ENCODE measurements around the gene RAB40C. TPM values are rescaled to one million over a fixed set of nuclear protein-coding genes. Genes with fewer than 3 reads are reported as not detected.
A peak's percentile ranks its signal among the peaks of the same experiment; 100 is the strongest.

The RAB40C gene
- total RNA-seq, 1 experiment from 2014 or later = 22.5 TPM

GRCh38 chr16:643050-643368 is 53.1 kb downstream of the RAB40C start:
- POLR2A ChIA-PET = no interaction called here
- ATAC-seq = no peak
- CTCF ChIA-PET = interaction anchor here (0.6 to 1.9 kb wide), 5 partner anchors 18 to 438 kb away, joined by 3 to 8 read pairs (median 4); no protein-coding TSS in a partner anchor
- H3K36me3 Mint-ChIP-seq = no peaks in the 10 kb centered on the region
- H3K9me3 Mint-ChIP-seq = no peaks in the 10 kb centered on the region
- no peak for DNase-seq (ENCODE audit: low spot score)
- H3K4me1 Mint-ChIP-seq = peaks cover 19% of the 10 kb centered on the region
- TF ChIP-seq ARID4B (CRISPR knock-in tag; IDR thresholded peaks at IDR 0.05; ENCODE audit: borderline replicate concordance) (no peak), ELF4 (CRISPR knock-in tag; IDR thresholded peaks at IDR 0.05; ENCODE audit: low read depth) (no peak), KAT7 (CRISPR knock-in tag; IDR thresholded peaks at IDR 0.05; ENCODE audit: borderline replicate concordance) (no peak), ZBTB21 (CRISPR knock-in tag; IDR thresholded peaks at IDR 0.05; ENCODE audit: borderline replicate concordance) (no peak)
- no peak overlapping the region for H3K27ac Mint-ChIP-seq
- no peaks in the 10 kb centered on the region for H3K27me3 Mint-ChIP-seq (ENCODE audit: low read depth)
- H3K4me3 Mint-ChIP-seq = peak overlapping the region; percentile 69

GRCh38 chr16:644556-644955 is 54.7 kb downstream of the RAB40C start:
- Mint-ChIP-seq H3K9me3 (no peaks in the 10 kb centered on the region), H3K4me3 (0 out of 2 replicates have a peak overlapping the region, but pooled peaks have one; percentile 5), H3K27me3 (ENCODE audit: low read depth) (no peaks in the 10 kb centered on the region), H3K4me1 (peaks cover 10% of the 10 kb centered on the region; the same call in 1 of the 2 replicates), H3K27ac (no peak overlapping the region), H3K36me3 (no peaks in the 10 kb centered on the region)
- ATAC-seq (no peak), DNase-seq (ENCODE audit: low spot score) (no peak)
- CTCF ChIA-PET = no interaction called here
- POLR2A ChIA-PET = no interaction called here
- TF ChIP-seq ETV6 (CRISPR knock-in tag; IDR thresholded peaks at IDR 0.05) = no peak
- no peak for TF ChIP-seq E2F4 (CRISPR knock-in tag; IDR thresholded peaks at IDR 0.05; ENCODE audit: borderline replicate concordance, low read depth)
- no peak for TF ChIP-seq JUN (CRISPR knock-in tag; IDR thresholded peaks at IDR 0.05)
- TF ChIP-seq IRF1 (CRISPR knock-in tag; IDR thresholded peaks at IDR 0.05) = no peak
- TF ChIP-seq ZNF423 (CRISPR knock-in tag; IDR thresholded peaks at IDR 0.05) = no peak
- no peak for TF ChIP-seq ZBTB43 (CRISPR knock-in tag; IDR thresholded peaks at IDR 0.05)
- no peak for TF ChIP-seq FOXK1 (CRISPR knock-in tag; IDR thresholded peaks at IDR 0.05)
- no peak for TF ChIP-seq SMAD4 (CRISPR knock-in tag; IDR thresholded peaks at IDR 0.05)
- no peak for TF ChIP-seq PREB (CRISPR knock-in tag; IDR thresholded peaks at IDR 0.05; ENCODE audit: borderline replicate concordance)
- TF ChIP-seq ZNF317 (CRISPR knock-in tag; IDR thresholded peaks at IDR 0.05; ENCODE audit: borderline replicate concordance, low read depth) = no peak
- no peak for TF ChIP-seq E2F1 (CRISPR knock-in tag; IDR thresholded peaks at IDR 0.05)
- no peak for TF ChIP-seq OVOL2 (CRISPR knock-in tag; IDR thresholded peaks at IDR 0.05; ENCODE audit: borderline replicate concordance)
- no peak for TF ChIP-seq ZNF396 (CRISPR knock-in tag; IDR thresholded peaks at IDR 0.05; ENCODE audit: borderline replicate concordance)
- TF ChIP-seq ESRRA (CRISPR knock-in tag; IDR thresholded peaks at IDR 0.05; ENCODE audit: borderline replicate concordance) = no peak
- no peak for TF ChIP-seq RORB (CRISPR knock-in tag; IDR thresholded peaks at IDR 0.05)
- TF ChIP-seq NR2C2 (CRISPR knock-in tag; IDR thresholded peaks at IDR 0.05) = no peak
- TF ChIP-seq MYBL2 (CRISPR knock-in tag; IDR thresholded peaks at IDR 0.05) = no peak
- TF ChIP-seq HMGXB4 (CRISPR knock-in tag; IDR thresholded peaks at IDR 0.05) = no peak
- TF ChIP-seq NFYB (CRISPR knock-in tag; conservative IDR thresholded peaks at IDR 0.05; ENCODE audit: low read depth) = no peak

Data from WTC11 (cell line).